GM21381 (cell line): ENCODE data around the gene TRIM14.
"Not testable (repeated sequence)": the region's sequence is repeated elsewhere in the genome, so short reads cannot be mapped to it uniquely, and the experiment has no call there.

Source experiments
- ATAC-seq: cut with Tn5 transposase; IDR thresholded peaks from one replicate; pipeline ENCODE4 v1.9.1; 2021; ENCODE audit warnings: mild to moderate bottlenecking, moderate library complexity; ENCODE audit not compliant: unreplicated experiment

The TRIM14 gene

GRCh38 chr9:98142925-98143481, 24.0 kb upstream of the TRIM14 start:
- no peak for ATAC-seq

- ATAC-seq, result no peak
Measured at GRCh38 chr9:98142182-98142907, 23.3 kb upstream of the TRIM14 start.

GRCh38 chr9:98140503-98140902, 21.5 kb upstream of the TRIM14 start:
- no peak for ATAC-seq

GRCh38 chr9:98136489-98136888, 17.5 kb upstream of the TRIM14 start:
- ATAC-seq, result no peak

- ATAC-seq, result no peak
Measured at GRCh38 chr9:98135938-98136337, 16.9 kb upstream of the TRIM14 start.

GRCh38 chr9:98135558-98135934, 16.5 kb upstream of the TRIM14 start:
- no peak for ATAC-seq

- ATAC-seq, result no peak
Measured at GRCh38 chr9:98134702-98135557, 15.9 kb upstream of the TRIM14 start.

GRCh38 chr9:98132806-98133631, 14.0 kb upstream of the TRIM14 start:
- no peak for ATAC-seq

GRCh38 chr9:98132158-98132557, 13.1 kb upstream of the TRIM14 start:
- no peak for ATAC-seq

- no peak for ATAC-seq
Measured at GRCh38 chr9:98130576-98131228, 11.7 kb upstream of the TRIM14 start.

GRCh38 chr9:98130060-98130459, 11.0 kb upstream of the TRIM14 start:
- ATAC-seq, result not testable (repeated sequence)

GRCh38 chr9:98129451-98129881, 10.4 kb upstream of the TRIM14 start:
- ATAC-seq, result peak; percentile 67

GRCh38 chr9:98128316-98128715, 9.3 kb upstream of the TRIM14 start:
- no peak for ATAC-seq

- ATAC-seq, result no peak
Measured at GRCh38 chr9:98127226-98127625, 8.2 kb upstream of the TRIM14 start.

- no peak for ATAC-seq
Measured at GRCh38 chr9:98124637-98125426, 5.8 kb upstream of the TRIM14 start.

GRCh38 chr9:98124091-98124490, 5.1 kb upstream of the TRIM14 start:
- not testable (repeated sequence) for ATAC-seq

- no peak for ATAC-seq
Measured at GRCh38 chr9:98121058-98121457, 2.0 kb upstream of the TRIM14 start.

GRCh38 chr9:98120476-98120875, 1.5 kb upstream of the TRIM14 start:
- no peak for ATAC-seq

- peak; percentile 36 for ATAC-seq
Measured at GRCh38 chr9:98117984-98118639, 910 bp downstream of the TRIM14 start.
